GM18508 (cell line): Measurements from ENCODE around the gene STRA6.

ENCODE experiments used
- ATAC-seq: cut with Tn5 transposase; IDR thresholded peaks from one replicate; pipeline ENCODE4 v1.9.1; 2021; ENCODE audit warnings: moderate number of reproducible peaks; ENCODE audit not compliant: insufficient read depth, unreplicated experiment

STRA6 gene

DNA sequence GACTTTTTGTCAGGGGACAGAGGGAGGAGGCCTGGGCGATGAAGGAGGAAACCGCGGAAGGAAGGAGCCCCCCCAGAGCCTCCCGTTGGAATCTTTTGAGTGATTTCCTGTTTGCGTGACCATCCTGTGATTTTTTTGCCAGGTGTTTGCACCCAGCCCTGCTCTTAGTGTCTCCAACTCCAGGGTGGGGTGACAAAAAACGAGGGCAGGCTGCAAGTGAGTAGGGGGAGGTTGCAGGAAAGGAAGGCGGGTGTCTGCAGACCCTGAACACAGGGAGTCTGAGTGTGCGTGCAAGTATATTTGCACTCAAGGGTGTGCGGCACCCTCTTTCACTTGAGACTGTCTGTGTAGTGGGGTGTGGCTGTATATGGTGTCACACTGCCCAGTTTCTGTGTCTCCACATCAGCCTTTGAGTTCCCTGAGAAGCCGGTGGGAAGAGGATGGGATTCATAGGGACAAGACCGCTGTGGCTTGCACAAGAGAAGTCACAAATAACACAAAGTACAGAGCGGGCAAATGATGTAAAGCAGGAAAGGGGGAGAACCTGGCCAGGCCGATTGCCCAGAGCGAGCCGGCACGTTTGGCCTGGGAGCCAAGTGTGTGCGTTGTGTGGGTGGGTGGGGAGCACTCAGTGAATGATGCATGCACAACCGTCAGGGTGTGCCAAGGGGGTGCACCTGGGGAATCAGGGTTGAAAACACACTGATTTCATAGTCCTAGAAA, 65.6 kb downstream of the STRA6 start:
- no peak for ATAC-seq

DNA sequence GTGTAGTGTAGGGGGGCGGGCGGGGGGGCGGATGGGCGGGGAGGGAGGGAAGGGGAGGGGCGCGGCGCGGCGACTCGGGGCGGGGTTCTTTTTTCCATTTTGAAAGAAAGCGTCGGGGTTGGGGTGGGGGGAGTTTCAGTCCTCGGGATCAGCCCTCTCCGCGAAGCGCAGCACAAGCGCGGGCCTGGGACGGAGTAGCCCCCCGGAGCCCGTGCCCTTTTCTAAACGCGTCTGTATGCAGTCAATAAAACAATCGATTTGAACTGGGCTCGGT, 66.1 kb downstream of the STRA6 start:
- ATAC-seq, result no peak

DNA sequence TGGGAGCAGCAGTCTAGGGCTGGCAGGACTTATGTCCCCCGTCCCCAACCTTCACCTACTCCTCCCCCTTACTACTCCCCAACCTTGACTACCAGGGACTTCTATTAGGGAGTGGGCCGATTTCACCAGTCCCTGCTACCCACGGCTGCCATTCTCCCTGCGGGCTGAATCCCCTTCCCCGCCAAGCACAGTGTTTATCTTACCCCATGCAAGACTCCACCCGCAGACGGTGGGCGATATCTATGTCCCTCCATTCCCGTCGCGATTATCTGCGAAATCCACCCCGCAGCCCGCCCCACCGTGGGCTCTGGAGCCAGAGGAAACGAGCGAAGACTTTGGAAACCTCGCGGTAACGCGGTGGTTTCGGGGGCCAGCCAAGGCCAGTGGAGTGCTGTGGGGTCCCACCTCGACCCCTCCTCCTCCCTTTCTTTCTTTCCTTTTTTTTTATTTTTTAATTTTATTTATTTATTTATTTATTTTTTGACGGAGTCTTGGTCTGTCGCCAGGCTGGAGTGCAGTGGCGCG, 67.5 kb downstream of the STRA6 start:
- no peak for ATAC-seq

DNA sequence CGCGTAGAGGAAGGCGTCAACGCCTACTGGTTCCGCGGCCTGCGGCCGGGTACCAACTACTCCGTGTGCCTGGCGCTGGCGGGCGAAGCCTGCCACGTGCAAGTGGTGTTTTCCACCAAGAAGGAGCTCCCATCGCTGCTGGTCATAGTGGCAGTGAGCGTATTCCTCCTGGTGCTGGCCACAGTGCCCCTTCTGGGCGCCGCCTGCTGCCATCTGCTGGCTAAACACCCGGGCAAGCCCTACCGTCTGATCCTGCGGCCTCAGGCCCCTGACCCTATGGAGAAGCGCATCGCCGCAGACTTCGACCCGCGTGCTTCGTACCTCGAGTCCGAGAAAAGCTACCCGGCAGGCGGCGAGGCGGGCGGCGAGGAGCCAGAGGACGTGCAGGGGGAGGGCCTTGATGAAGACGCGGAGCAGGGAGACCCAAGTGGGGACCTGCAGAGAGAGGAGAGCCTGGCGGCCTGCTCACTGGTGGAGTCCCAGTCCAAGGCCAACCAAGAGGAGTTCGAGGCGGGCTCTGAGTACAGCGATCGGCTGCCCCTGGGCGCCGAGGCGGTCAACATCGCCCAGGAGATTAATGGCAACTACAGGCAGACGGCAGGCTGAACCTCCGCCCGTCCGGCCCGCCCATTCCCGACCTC, 68.1 kb downstream of the STRA6 start:
- ATAC-seq, result no peak

DNA sequence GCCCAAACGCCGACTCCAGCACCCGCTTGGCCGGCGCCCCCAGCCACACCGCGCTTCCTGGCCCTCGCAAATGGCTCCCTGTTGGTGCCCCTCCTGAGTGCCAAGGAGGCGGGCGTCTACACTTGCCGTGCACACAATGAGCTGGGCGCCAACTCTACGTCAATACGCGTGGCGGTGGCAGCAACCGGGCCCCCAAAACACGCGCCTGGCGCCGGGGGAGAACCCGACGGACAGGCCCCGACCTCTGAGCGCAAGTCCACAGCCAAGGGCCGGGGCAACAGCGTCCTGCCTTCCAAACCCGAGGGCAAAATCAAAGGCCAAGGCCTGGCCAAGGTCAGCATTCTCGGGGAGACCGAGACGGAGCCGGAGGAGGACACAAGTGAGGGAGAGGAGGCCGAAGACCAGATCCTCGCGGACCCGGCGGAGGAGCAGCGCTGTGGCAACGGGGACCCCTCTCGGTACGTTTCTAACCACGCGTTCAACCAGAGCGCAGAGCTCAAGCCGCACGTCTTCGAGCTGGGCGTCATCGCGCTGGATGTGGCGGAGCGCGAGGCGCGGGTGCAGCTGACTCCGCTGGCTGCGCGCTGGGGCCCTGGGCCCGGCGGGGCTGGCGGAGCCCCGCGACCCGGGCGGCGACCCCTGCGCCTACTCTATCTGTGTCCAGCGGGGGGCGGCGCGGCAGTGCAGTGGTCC, 68.7 kb downstream of the STRA6 start:
- ATAC-seq, result no peak

DNA sequence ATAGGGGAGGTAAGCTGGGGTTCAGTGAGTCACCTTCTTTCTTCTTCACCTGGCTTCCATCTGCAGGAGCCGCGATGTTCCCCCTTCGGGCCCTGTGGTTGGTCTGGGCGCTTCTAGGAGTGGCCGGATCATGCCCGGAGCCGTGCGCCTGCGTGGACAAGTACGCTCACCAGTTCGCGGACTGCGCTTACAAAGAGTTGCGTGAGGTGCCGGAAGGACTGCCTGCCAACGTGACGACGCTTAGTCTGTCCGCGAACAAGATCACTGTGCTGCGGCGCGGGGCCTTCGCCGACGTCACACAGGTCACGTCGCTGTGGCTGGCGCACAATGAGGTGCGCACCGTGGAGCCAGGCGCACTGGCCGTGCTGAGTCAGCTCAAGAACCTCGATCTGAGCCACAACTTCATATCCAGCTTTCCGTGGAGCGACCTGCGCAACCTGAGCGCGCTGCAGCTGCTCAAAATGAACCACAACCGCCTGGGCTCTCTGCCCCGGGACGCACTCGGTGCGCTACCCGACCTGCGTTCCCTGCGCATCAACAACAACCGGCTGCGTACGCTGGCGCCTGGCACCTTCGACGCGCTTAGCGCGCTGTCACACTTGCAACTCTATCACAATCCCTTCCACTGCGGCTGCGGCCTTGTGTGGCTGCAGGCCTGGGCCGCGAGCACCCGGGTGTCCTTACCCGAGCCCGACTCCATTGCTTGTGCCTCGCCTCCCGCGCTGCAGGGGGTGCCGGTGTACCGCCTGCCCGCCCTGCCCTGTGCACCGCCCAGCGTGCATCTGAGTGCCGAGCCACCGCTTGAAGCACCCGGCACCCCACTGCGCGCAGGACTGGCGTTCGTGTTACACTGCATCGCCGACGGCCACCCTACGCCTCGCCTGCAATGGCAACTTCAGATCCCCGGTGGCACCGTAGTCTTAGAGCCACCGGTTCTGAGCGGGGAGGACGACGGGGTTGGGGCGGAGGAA, 69.6 kb downstream of the STRA6 start:
- no peak for ATAC-seq

DNA sequence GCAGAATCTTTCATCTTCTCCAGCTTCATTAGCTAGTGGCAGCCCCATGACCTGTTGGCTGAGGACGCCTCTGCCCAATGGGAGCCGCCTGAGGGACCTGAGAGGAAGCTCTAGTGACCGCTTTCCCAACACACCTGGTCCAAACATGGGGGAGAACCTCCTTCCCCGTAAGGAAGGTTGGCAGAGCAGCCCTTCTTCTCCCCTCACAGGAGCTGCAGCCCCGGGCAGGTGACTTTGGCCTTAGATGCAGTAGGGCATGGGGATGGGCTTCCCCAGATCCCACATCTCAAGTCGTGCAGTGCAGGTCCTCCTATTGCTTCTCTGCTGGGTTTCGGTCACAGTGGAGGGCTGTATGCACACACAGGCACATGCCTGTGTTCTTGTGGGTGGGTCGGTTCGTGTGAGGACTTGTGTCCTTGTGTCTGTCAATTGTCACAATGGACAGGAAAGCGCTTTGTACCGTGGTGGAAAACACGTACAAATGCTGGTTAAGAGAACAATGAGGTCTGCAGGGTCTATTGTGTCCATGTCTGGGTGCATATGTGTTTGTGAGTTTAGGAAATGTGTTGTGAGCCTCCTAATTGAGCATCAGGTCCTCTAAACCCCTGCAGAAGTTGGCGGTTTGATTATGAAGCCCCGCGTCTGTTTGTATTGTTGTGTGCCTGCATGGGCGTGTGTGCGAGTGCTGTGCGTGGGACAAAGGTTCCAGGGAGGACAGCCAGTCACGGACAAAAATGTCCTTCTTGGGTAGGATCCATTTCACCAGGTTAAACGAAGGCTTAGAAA, 70.8 kb downstream of the STRA6 start:
- no peak for ATAC-seq

DNA sequence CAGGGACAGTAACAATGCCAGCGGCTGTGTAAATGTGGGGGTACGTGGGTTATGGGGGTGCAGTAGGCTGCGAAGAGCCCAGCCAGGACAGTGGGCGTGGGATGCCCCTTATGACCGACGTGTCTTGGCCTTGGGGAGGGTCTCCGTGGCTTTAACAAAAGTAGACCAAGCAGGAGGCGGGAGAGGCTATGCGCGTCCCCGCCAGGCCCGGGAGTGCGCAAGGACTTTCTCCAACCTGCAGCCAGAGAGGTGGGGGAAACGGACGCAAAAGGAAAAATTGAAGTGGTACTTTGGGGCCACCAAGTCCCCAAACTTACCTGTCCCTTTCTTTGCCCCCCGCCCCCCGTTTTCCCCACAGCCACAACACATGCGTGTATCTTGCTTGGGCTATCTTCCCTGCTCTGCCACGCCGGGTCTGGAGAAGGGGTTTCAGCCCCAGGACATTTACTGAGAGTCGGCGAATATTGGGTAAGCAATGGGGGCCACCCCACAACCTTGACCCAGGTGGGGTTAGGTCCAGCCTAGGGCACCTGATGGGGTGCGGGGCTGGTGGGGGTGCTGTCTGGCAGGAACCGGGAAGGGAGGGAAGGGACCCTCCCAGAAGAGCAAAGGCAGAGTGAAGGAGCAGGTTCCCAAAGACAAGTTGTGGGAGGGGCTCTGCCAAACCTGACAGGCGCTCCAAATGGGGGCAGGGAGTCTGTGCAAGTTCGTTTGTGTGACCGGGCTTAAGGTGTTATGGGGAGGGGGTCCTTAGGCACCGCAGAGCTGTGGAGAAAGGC, 71.5 kb downstream of the STRA6 start:
- ATAC-seq, result no peak

DNA sequence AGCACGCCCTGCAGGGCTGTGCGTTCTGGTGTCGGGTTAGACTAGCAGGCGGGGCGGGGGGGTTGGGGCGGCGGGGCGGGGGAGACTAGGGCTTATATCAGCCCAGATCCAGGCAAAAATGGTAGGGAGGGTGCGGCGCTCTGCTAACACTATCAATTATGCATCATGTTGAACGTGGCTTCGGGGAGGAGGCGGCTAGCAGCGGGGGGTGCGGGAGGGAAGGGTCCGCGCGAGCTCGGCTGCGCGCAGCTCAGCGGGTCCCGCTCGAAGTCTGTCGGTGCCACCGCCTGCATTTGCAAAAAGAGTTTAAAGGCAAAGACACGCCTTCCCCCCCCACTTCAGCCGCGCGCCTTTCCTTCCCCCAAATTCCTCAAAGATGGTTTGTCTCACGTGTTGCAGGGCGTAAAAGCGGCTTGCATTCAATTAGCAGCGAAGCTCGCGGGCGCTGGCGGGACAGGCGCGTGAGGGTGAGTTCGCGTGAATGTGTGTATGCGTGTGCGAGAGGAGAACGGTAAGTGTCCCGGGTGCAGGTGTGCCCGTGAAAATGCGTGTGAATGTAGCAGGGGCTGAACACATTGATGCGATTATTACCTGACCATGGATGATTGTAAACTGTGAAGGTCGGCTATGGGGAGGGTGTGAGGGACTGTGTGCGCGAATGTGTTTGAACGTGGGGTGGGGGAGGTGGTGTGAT, 72.3 kb downstream of the STRA6 start, which contains the start of gene ISLR2:
ISLR2 (plus strand) TSS at position 432 of the 694 bp plus-strand sequence. CDS start 2,169 bp downstream, outside the sequence.
- no peak for ATAC-seq

DNA sequence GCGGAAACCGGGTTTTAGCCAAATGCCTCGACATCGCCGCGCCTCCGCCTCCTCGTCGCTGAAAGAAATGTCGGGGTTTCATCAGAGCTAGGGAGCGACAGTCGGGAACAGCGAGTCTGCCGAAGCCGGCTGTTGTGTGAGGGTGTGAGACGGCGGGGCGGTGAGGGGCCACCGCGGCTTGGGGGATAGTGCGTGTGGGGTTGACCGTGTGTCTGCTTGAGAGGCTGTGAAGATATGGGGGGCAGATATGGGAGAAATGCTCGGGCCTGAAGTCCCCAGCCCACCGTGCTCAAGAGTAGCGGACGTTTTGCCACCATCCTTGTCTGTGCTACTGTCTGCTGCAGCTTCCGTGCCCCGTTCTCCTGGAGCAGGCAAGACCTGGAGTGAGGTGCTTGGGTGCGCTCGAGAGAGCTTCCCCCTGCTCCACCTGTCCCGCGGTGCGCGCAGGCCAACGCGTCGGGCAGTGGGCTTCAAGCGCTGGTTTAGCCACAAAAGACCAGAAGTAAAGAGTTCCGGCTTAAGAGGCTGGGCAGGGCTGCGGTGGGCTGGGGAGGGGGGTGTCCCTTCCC, 72.9 kb downstream of the STRA6 start:
- ATAC-seq, result no peak
